HG02571 (cell line): ENCODE results near the gene GSE1.

Source experiments
- ATAC-seq: cut with Tn5 transposase; IDR thresholded peaks from one replicate; pipeline ENCODE4 v1.9.1; 2021; ENCODE audit warnings: mild to moderate bottlenecking, moderate library complexity; ENCODE audit not compliant: unreplicated experiment

Gene GSE1

GRCh38 chr16:85718153-85718477 lies 105.0 kb downstream of the GSE1 start:
- ATAC-seq: no peak

- no peak for ATAC-seq
Observed at GRCh38 chr16:85718682-85719081, 105.6 kb downstream of the GSE1 start.

- no peak for ATAC-seq
Observed at GRCh38 chr16:85719605-85720301, 106.6 kb downstream of the GSE1 start.

- no peak for ATAC-seq
Observed at GRCh38 chr16:85720302-85720637, 107.1 kb downstream of the GSE1 start.

- no peak for ATAC-seq
Observed at GRCh38 chr16:85722128-85722893, 109.2 kb downstream of the GSE1 start.

GRCh38 chr16:85724126-85724879 lies 111.2 kb downstream of the GSE1 start:
- no peak for ATAC-seq

- no peak for ATAC-seq
Observed at GRCh38 chr16:85724936-85725335, 111.8 kb downstream of the GSE1 start.
